GM12872 (cell line): ENCODE data around the gene PCDHGA1.
A peak's percentile ranks its signal among the peaks of the same experiment; 100 is the strongest.

Source experiments
- TF ChIP-seq, protein P1 (sequence below): IDR thresholded peaks from 3 replicates; pipeline ENCODE4 v1.5.1; 2011; ENCODE audit warnings: low read depth, mild to moderate bottlenecking, low read length, moderate library complexity; ENCODE audit not compliant: insufficient read depth

PCDHGA1 gene

DNA sequence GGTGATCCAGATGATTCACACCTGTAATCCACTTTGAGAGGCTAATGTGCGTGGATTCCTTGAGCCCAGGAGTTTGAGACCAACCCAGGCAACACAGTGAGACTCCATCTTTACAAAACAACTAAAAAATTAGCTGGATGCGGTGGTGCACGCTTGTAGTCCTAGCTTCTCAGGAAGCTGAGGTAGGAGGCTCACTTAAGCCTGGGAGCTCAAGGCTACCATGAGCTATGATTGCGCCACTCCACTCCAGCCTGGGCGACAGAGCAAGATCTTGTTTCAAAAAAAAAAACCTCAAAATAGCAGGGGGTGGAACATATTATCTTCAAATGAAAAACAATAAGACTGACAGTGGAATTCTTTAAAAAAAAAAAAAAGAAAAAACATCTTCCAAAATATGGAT lies 217.6 kb downstream of the PCDHGA1 start:
- TF ChIP-seq, protein P1, sequence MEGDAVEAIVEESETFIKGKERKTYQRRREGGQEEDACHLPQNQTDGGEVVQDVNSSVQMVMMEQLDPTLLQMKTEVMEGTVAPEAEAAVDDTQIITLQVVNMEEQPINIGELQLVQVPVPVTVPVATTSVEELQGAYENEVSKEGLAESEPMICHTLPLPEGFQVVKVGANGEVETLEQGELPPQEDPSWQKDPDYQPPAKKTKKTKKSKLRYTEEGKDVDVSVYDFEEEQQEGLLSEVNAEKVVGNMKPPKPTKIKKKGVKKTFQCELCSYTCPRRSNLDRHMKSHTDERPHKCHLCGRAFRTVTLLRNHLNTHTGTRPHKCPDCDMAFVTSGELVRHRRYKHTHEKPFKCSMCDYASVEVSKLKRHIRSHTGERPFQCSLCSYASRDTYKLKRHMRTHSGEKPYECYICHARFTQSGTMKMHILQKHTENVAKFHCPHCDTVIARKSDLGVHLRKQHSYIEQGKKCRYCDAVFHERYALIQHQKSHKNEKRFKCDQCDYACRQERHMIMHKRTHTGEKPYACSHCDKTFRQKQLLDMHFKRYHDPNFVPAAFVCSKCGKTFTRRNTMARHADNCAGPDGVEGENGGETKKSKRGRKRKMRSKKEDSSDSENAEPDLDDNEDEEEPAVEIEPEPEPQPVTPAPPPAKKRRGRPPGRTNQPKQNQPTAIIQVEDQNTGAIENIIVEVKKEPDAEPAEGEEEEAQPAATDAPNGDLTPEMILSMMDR: no peak

DNA sequence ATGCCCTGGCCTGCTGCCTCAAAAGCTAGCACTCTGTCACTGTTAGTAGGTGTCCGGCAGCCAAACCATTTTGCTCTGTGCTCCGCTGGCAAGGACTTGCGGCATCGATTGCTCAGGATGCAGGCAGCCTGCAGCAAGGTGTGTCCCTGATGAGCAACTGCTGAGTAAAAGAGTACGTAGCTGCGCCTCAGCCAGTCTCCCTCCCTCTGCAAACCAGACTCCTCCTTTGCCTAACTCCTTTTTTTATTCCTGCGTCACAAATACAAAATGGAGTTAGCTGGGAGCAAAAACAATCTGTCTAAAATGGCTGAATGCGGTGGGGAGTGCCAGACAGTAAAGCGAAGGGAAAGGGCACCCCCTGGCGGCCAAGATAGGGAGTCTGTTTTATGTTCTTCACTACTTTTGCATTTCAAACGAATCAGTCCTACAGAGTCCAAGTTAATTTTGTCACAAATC lies 227.4 kb downstream of the PCDHGA1 start:
- TF ChIP-seq, protein P1: peak; percentile 80

DNA sequence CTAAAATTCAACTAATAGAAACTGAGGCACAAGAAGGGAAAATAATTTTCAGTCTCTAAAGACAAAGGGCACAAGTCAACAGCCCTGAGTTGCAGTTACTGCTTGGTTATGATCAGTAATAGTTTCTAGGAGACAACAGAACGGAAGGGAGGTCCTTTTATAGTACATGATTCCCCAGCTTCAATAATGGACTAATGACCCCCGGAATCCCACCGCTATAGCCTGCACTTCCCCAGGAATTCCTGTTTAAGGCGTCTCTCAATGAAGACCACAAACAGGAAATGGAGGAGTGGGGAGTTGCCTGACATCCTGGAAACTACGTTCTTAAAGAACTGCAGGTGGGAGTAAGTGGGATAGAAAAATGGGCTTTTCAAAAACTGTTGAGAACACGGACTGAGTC lies 227.8 kb downstream of the PCDHGA1 start:
- TF ChIP-seq, protein P1: no peak

- TF ChIP-seq, protein P1: no peak
Observed at GRCh38 chr5:141559461-141559860, 229.1 kb downstream of the PCDHGA1 start.

DNA sequence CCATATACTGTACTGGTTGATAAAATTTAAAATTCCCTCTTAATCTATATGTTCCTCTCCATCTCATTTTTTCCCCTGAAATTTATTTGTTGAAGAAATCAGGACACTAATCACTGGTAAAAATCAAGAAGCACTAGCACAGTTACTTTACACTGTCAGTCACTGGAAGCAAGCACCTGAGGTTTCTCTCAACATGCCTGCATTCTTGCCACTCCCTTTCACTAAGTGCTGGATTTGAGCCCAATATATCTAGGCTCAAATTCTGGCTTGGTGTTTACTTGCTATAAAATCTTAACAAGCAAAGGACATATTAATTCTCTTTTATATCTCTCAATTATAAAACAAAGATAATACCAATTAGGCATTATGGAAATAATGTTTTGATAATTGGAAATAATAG lies 229.8 kb downstream of the PCDHGA1 start:
- TF ChIP-seq, protein P1: no peak

DNA sequence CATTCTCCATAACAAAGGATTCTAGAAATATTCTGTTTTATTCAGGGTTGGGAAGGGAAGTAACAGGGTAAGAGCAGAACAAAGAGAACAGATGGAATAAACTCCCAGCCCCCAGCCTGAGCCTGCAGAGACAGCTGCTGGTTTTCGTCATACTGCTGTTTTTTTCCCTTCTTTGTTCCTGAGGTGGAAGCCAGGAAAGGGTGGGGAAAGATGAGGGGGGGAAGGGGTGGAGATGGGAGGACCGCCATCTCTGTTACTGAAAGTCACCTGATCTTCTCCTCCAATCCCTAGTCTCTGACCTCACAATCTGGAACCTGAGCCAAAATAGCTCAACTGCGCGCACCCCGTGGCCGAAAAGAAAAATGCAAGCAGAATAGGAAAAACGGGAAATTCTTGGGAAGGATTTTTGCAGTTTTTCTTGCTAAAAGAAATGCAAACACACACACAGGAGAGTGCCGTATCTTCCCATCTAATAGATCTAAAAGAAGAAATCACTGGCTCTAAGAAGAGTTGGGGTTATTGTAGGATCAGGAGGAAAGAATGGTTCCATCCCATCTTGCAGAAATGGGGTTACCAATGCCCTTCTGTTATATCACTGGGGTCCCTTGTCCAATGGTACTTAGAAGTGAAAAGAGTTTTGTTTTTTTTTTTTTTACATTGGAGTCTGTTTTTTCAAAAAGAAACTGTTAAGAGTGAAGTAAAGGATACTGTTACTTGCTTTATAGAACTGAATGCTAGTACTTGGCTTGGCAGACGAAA lies 230.6 kb downstream of the PCDHGA1 start:
- TF ChIP-seq, protein P1: peak; percentile 58
